ENCODE data around the gene PKN1. TPM values are rescaled to one million over a fixed set of nuclear protein-coding genes. Genes with fewer than 3 reads are reported as not detected.
A peak's percentile ranks its signal among the peaks of the same experiment; 100 is the strongest.

Gene PKN1
- total and polyA plus RNA-seq, 2 donors (not counting 1 experiment from before 2014, with no cell fraction given), result 114 to 171 TPM

GRCh38 chr19:14467816-14468215 is 34.7 kb downstream of the PKN1 start:
- Histone ChIP-seq H3K36me3 (replicated peaks in 1 of 2; ENCODE audit: control extremely low read depth in 1 of 2, control insufficient read depth in 1 of 2, extremely low read depth in 1 of 2, insufficient read depth in 2 of 2, low read length in 1 of 2) (peaks cover 2 to 59% of the 10 kb centered on the region in 2 experiments), H3K4me3 (ENCODE audit: control extremely low read depth in 1 of 5, extremely low read depth in 1 of 5, insufficient read depth in 1 of 5, low read depth in 2 of 5, low read length in 4 of 5) (no peak overlapping the region), H3K27ac (ENCODE audit: low read length in 2 of 2) (no peak overlapping the region), H2AFZ (ENCODE audit: insufficient read depth, low read depth, low read length, poor library complexity, severe bottlenecking) (no peak overlapping the region), H3K9me3 (ENCODE audit: control extremely low read depth in 1 of 3, control insufficient read depth in 2 of 3, insufficient read depth in 1 of 3, low read length in 2 of 3) (peaks cover 0 to 4% (median 0%) of the 10 kb centered on the region in 3 donors), H3K27me3 (replicated peaks in 1 of 4; ENCODE audit: control extremely low read depth in 1 of 4, control insufficient read depth in 3 of 4, insufficient read depth in 4 of 4, low read length in 3 of 4) (peaks cover 0 to 6% (median 3%) of the 10 kb centered on the region in 4 experiments), H4K20me1 (ENCODE audit: control insufficient read depth, insufficient read depth, low read length, poor library complexity, severe bottlenecking) (peaks cover 8% of the 10 kb centered on the region), H3K79me2 (ENCODE audit: control insufficient read depth, insufficient read depth, low read length) (no peaks in the 10 kb centered on the region), H3K4me1 (ENCODE audit: control insufficient read depth in 2 of 2, insufficient read depth in 2 of 2, low read length in 2 of 2) (peaks cover 10 to 11% of the 10 kb centered on the region in 2 donors), H3K4me2 (replicated peaks; ENCODE audit: low read depth, low read length, poor library complexity, severe bottlenecking) (no peak overlapping the region), H3K9ac (ENCODE audit: low read length) (no peak overlapping the region)
- peaks cover 3% of the 10 kb centered on the region for H3K27me3 Mint-ChIP-seq
- DNase-seq, result no peak
- H3K9me3 Mint-ChIP-seq (ENCODE audit: insufficient read depth), result no peaks in the 10 kb centered on the region
- no peak for ATAC-seq (ENCODE audit: low read depth)
- intact Hi-C loops (cut with micrococcal nuclease), result no loop called here
- no peak overlapping the region for H3K4me3 Mint-ChIP-seq
- H3K27ac Mint-ChIP-seq, result peak overlapping the region; percentile 37
- ChIA-PET CTCF (interaction anchor here (0.7 to 1.8 kb wide), 6 partner anchors 9 to 120 kb away, joined by 3 to 6 read pairs (median 4); no protein-coding TSS in a partner anchor), POLR2A (no interaction called here)
- no peak for TF ChIP-seq EZH2 (IDR thresholded peaks at IDR 0.05; ENCODE audit: borderline replicate concordance, insufficient read depth, low read depth, low read length, poor library complexity, severe bottlenecking)
- TF ChIP-seq, protein P1, sequence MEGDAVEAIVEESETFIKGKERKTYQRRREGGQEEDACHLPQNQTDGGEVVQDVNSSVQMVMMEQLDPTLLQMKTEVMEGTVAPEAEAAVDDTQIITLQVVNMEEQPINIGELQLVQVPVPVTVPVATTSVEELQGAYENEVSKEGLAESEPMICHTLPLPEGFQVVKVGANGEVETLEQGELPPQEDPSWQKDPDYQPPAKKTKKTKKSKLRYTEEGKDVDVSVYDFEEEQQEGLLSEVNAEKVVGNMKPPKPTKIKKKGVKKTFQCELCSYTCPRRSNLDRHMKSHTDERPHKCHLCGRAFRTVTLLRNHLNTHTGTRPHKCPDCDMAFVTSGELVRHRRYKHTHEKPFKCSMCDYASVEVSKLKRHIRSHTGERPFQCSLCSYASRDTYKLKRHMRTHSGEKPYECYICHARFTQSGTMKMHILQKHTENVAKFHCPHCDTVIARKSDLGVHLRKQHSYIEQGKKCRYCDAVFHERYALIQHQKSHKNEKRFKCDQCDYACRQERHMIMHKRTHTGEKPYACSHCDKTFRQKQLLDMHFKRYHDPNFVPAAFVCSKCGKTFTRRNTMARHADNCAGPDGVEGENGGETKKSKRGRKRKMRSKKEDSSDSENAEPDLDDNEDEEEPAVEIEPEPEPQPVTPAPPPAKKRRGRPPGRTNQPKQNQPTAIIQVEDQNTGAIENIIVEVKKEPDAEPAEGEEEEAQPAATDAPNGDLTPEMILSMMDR (IDR thresholded peaks at IDR 0.05), result no peak
- whole genome bisulfite sequencing (ENCODE audit: insufficient coverage), result 80% methylated on average over 9 of the region's 9 CpGs
- H3K4me1 Mint-ChIP-seq, result peaks cover 8% of the 10 kb centered on the region

GRCh38 chr19:14470031-14470876 is 37.1 kb downstream of the PKN1 start:
- no peak overlapping the region for H3K4me3 Mint-ChIP-seq
- no peak overlapping the region for H3K27ac Mint-ChIP-seq
- H3K79me2 ChIP-seq (ENCODE audit: control insufficient read depth, insufficient read depth, low read length), result no peaks in the 10 kb centered on the region
- H3K36me3 ChIP-seq (replicated peaks in 1 of 2; ENCODE audit: control extremely low read depth in 1 of 2, control insufficient read depth in 1 of 2, extremely low read depth in 1 of 2, insufficient read depth in 2 of 2, low read length in 1 of 2), result peaks cover 0 to 40% of the 10 kb centered on the region in 2 experiments
- peaks cover 19% of the 10 kb centered on the region for H3K4me1 Mint-ChIP-seq
- no peak overlapping the region for H3K27ac ChIP-seq (ENCODE audit: low read length in 2 of 2)
- peaks cover 20 to 26% of the 10 kb centered on the region in 2 donors for H3K4me1 ChIP-seq (ENCODE audit: control insufficient read depth in 2 of 2, insufficient read depth in 2 of 2, low read length in 2 of 2)
- ChIA-PET CTCF (interaction anchor here (0.6 to 1.1 kb wide), 2 partner anchors 123 to 293 kb away, joined by 3 read pairs; no protein-coding TSS in a partner anchor), POLR2A (no interaction called here)
- TF ChIP-seq, protein P1 (IDR thresholded peaks at IDR 0.05), result no peak
- no peak for TF ChIP-seq EZH2 (IDR thresholded peaks at IDR 0.05; ENCODE audit: borderline replicate concordance, insufficient read depth, low read depth, low read length, poor library complexity, severe bottlenecking)
- H3K9me3 Mint-ChIP-seq (ENCODE audit: insufficient read depth), result no peaks in the 10 kb centered on the region
- H3K4me3 ChIP-seq (ENCODE audit: control extremely low read depth in 1 of 5, extremely low read depth in 1 of 5, insufficient read depth in 1 of 5, low read depth in 2 of 5, low read length in 4 of 5), result no peak overlapping the region
- H2AFZ ChIP-seq (ENCODE audit: insufficient read depth, low read depth, low read length, poor library complexity, severe bottlenecking), result no peak overlapping the region
- H3K4me2 ChIP-seq (replicated peaks; ENCODE audit: low read depth, low read length, poor library complexity, severe bottlenecking), result no peak overlapping the region
- peaks cover 0 to 6% (median 0%) of the 10 kb centered on the region in 3 donors for H3K9me3 ChIP-seq (ENCODE audit: control extremely low read depth in 1 of 3, control insufficient read depth in 2 of 3, insufficient read depth in 1 of 3, low read length in 2 of 3)
- peaks cover 15% of the 10 kb centered on the region for H3K27me3 Mint-ChIP-seq
- H3K9ac ChIP-seq (ENCODE audit: low read length), result no peak overlapping the region
- ATAC-seq (ENCODE audit: low read depth) (no peak), DNase-seq (no peak)
- peaks cover 8% of the 10 kb centered on the region for H4K20me1 ChIP-seq (ENCODE audit: control insufficient read depth, insufficient read depth, low read length, poor library complexity, severe bottlenecking)
- peaks cover 0 to 21% (median 11%) of the 10 kb centered on the region in 4 experiments for H3K27me3 ChIP-seq (replicated peaks in 1 of 4; ENCODE audit: control extremely low read depth in 1 of 4, control insufficient read depth in 3 of 4, insufficient read depth in 4 of 4, low read length in 3 of 4)
- intact Hi-C loops (cut with micrococcal nuclease), result no loop called here
- whole genome bisulfite sequencing (ENCODE audit: insufficient coverage), result 94% methylated on average over 21 of the region's 32 CpGs

Measured in B cell (primary cell).